Stimulated activated CD8-positive, alpha-beta memory T cell treated with anti-CD3 and anti-CD28 coated beads, Interleukin-15, amount 100 ng/mL, for 1 hour (primary cell): ENCODE data around the gene FBXL16.
"Not testable (repeated sequence)": the region's sequence is repeated elsewhere in the genome, so short reads cannot be mapped to it uniquely, and the experiment has no call there.

Source experiments
- DNase-seq: peaks from one replicate; pipeline ENCODE4 v3.0.0-alpha.2; 2020; ENCODE audit warnings: low read depth

FBXL16 gene

DNA sequence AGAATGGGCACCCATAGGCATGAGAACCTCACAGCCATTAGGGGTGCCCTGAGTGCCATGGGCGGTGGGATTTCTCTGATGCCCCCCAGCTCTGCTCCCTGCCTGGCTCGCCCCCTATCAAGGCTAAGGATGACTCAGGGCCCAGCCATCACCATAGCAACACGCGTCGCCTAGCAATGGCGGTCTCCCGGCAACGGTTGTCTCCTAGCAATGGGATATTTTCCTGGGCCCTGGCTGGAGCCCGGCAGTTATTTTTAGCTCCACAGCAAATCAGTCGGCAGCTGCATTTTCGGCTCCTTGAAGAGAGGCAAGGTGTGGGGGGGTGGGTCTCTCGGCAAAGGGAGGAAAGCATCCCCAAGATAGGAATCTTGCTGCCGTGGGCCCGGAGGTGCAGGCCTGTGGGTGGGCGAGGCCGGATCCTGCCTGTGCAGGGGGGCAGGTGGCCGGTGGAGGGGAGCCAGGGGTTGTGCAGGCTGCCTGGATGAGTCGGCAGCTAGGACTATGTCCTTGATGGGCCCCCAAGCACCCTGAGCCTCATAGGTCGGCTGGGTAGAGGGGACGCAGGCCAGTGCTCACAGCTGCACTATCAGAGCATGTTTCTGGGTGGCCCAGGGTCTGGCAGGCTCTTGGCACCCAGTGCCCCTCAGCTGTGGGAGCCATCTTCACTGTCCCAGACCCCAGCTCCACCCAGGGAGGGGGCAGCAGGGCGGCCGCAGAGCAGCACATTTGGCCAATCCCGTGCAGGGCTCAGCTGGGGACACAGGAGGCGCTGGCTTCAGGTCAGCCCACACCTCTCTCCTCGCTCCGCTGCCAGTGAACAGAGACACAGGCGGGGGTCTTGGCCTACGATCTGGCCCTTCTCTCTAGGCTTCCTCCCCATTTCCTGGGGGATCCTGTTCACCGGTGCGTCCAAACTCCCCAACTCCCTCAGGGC, 4.2 kb upstream of the FBXL16 start:
- DNase-seq: no peak

DNA sequence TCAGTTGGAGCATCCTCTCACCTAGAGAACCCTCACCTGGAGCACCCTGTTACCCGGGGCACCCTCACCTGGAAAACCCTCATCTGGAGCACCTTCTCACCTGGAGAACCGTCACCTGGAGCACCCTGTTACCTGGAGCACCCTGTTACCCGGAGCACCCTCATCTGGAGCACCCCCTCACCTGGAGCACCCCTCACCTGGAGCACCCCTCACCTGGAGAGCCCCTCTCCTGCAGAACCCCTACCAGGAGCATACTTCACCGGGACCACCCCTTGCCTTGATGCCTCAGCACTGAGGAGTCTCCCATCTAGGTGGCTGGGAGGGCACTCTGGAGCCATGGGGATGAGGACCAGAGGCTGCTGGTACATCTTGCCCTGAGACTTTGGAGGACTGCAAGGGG, 3.4 kb upstream of the FBXL16 start:
- no peak for DNase-seq

DNA sequence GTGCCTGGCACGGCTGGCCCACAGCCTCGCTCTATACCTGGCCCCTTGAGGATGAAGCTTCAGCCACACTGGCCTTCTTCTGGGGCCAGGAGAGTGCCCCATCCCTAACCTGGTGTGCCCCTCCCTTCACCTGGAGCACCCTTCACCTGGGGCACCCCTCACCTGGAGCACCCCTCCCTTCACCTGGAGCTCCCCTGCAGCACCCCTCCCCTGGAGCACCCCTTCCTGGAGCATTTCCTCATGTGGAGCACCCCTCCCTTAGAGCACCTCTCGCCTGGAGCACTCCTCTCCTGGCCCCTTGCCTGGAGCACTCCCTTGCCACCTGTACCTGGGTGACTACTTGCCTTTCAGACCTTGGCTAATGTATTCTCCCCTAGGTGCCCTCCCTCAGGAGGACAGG, 2.4 kb upstream of the FBXL16 start:
- DNase-seq: no peak

DNA sequence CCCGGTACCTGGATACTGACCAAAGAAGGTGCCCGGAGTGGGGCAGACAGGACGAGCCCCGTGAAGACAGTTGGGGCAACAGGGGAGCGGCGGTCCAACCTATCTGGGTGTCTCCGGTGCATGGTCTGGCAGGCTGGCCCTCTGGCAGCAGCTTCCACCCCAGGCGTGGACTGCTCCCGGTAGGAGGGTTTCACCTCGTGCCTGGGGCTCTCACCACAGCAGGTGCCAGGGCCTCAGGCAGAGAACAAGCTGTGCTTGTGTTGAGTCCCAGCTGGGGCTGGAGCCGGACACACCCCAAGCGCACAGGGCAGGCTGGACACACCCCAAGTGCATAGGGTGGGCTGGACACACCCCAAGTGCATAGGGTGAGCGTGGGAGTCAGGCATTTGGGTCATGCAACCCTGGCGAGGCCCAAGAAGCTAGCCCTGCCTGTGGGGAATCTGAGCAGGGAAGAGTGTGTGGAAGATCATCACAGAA, 1.5 kb upstream of the FBXL16 start:
- DNase-seq: no peak

DNA sequence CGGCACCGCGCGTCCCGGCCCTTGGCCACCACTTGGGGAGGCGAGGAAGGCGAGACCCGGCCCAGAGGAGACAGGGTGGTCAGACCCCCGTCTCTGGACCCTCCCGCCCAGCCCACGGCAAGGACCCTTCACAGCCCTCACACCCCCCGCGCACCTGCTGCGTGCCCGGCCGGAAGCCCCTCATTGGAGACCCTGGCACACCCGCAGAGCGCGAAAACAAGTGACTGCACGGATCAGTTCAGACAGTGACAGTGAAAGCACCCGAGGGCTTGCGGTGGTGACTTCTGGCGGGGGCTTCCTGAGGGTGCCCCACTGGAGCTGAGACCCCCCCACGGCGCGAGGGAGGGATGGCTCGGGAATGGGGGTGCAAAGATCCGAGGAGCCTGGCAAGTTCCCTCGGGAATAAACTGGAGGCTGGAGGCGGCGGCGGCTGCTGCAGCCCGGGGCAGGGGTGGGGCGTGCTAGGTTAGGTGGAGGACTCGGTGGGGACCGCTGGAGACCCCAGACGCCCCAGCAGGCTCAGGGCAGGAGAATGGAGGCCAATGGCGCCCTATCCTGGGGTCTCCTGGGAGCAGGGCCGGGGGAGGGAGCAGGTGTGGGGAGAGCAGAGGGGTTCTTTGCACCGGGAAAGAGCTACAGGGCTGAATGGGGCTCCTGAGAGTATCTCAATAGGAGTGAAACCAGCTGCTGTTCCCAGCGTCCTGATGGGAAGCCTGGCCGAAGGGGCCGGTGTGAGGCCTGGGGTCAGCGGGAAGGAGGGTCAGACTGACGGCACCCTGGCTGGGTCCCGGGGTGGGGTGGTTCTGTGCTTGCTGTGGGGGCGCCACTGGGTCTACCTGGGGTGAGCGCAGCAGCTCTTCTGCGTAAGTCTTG, 824 bp upstream of the FBXL16 start:
- DNase-seq: no peak

DNA sequence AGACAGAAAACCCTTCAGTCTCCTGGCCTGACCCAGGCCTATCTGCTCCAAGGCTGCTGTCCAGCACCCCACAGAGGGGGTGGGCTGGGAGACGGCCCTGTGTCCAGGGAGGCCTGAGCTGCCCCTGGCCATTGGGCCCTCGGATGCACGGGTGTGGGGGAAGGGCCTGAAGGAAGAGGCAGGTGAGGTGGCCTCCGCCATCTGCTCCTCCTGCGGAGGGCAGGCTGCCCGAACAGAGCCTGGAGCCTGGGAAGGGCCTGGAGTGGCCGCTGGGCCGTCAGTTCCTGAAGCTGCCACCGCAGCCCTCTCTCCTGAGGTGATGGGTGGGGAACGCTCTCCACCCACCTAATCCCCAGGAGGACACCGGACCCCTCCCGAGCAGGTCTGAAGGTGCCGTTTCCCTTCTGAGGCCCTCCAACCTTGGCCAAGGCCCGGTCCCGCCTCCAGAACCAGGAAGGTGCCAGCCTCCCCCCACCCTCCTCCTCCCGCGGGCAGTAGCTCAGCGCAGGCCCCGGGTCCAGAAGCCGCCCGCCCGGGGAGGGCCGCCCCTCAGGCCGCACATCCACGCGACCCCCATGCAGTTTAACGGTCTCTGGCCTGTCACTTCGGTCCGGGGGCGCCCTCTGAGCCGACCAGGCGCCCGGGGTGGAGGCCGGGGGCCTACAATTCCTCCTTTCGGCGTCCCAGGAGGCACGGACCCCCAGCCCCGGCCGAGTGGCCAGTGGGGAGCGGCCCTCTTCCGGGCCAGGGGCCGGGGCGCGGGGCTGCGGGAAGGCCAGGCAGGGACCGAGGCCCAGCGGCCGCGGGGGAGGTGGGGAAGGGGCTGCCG, 835 bp downstream of the FBXL16 start:
- DNase-seq: no peak

DNA sequence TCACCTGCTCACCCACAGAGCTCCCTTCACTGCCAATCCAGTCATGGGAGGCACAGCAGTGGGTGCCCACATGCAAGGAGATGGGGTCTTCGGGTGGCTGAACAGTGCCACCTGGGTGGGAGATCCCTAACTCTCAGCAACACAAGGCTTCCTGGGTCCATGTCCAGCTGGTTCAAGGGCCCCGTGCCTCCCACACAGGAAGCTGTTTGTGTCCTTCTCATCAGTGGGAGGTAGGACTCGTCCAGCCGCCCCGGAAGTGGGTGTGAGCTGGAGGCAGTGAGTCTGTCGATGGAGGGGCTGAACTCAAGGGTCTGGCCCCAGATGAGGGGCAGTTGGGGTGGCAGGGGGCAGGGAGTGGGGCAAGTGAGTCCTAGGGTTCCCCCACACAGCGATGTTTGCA, 1.6 kb downstream of the FBXL16 start:
- no peak for DNase-seq

DNA sequence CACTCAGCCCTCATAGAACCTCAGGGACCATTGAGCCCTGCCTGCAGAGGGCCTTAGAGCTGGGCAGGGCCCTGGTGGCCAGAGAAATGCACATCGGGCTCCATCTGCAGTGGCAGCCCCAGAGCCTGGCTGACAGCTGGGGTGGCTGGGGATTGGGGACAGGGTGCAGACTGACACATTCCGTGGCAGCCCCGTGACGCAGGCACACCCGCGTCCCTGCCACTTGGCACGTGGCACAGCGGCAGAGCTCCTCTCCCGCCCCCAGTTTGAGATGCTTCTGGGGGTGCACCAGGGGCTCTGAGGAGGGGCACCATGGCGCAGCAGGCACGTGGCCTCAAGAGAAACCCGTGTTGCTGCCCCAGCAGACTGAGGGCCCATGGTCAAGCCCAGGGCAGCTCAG, 2.2 kb downstream of the FBXL16 start:
- no peak for DNase-seq

DNA sequence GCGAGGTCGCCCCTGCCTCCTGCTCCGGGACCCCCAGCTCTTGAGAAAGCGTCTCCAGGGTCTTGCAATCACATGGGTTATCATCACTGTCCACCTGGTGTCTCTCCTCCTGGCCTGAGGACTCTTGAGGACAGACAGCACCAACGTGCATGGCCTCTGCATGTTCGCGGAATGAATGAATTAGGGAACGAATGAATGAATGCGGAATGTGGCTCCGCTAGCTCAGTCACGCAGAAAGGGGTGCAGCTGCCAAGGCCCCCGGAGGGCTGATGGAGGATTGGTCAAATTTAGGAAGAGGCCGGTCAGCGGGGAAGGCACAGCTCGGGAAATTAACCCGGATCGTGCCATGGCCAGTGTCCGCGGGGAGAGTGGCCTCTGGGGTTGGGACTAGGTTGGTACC, 3.3 kb downstream of the FBXL16 start:
- no peak for DNase-seq

DNA sequence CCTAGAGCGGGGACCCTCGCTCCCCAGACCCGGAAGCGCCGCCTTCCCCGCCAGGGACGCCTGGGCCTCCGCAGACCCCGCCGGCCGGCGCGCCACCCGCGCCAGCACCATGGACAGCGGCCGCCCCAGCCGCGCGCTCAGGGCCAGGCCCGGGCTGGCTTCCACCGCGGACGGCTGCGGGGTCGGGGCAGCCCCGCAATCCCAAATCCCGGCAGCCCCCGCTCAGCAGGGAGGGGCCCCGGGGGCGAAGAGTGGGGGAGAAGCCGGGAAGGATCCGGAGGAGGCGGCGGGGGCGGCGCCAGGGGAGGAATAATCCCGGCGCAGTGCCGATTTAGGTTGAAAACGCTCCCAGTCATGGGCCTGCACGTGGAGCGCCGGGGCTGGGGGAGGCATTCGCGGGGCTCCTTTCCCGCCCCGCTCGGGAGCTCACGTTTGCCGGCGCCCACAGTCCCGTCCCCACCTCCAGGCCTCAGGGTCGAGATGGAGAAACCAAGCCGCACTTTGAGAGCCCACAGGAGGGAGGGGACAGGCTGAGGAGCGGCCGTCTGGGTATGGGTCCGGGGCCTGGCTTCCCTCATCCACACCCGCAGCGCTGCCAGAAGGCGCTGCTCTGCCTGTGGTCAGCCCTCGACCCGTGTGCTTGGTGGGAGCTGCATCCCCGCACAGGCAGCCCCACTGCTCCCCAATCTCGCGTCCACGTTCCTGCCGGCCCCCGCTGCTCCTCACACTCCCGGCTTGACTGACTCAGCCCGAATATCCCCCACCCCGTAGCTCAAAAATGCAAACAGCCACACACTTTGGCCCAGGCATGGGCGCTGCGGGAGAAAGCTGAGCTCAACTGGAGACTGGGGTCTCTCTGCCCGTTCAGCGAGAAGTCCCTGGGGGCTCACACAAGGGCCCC, 4.7 kb downstream of the FBXL16 start:
- no peak for DNase-seq

DNA sequence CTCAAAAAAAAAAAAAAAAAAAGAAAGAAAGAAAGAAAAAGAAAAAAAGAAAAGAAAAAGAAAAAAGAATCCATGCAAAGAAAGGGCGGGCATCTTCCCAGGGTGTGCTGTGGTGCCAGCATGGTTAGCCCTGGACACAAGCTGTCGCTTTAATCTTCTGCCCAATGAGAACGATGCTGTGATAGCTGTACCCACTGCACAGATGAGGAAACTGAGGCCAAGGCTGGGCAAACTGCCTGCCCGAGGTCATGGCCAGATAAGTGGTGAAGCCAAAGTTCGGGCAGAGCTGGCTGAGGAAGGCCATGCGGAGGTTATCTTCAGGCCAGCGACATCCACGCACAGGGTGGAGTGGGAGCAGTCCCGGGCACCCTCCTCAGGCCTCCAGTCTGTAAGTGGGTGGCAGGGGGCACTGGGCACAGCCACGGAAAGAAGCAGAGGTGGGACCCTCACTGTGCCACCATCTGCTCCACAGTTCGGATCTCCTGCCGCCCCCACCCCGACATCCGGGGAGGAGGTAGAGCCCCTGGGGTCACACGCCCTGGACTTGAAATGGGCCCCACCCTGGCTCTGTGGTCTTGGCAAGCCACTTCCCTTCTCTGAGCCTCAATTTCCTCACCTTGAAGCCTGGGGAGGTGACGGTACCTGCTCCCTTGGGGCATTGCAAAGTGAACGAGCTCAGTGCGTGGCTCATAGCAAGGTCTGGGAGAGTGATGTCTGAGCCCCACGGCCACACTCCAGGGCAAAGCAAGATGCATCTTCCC, 6.5 kb downstream of the FBXL16 start:
- DNase-seq: no peak

DNA sequence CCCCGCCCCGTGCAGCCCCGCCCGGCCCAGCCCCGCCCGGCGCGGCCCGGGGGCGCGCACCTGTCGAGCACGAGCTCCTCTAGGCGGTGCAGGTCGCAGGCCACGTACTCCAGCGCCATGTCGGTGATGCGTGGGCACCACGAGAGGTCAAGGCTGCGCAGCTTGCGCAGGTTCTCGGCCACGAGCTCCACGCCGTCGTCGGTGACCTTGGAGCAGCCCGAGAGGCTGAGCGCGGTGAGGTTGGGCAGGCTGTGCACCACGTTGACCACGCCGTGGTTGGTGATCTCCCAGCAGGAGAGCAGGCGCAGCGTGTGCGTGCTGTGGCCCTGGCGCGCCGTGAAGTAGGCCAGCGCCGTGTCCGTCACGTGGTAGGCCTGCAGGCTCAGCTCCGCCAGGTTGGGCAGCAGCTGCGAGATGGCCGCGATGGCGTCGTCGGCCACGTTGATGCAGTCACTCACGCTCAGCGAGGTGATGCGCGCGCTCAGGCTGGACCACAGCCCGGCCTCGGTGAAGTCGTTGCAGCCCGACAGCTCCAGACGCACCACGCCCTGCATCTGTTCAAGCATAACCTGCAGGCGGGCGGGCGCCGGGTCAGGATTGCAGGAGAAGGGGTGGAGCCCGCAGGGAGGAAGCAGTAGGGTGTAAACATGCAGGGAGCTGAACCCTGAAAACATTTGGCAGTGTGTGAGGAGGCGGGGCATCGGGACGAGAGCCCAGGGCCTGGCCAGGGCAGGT, 10.1 kb downstream of the FBXL16 start:
- DNase-seq: no peak

DNA sequence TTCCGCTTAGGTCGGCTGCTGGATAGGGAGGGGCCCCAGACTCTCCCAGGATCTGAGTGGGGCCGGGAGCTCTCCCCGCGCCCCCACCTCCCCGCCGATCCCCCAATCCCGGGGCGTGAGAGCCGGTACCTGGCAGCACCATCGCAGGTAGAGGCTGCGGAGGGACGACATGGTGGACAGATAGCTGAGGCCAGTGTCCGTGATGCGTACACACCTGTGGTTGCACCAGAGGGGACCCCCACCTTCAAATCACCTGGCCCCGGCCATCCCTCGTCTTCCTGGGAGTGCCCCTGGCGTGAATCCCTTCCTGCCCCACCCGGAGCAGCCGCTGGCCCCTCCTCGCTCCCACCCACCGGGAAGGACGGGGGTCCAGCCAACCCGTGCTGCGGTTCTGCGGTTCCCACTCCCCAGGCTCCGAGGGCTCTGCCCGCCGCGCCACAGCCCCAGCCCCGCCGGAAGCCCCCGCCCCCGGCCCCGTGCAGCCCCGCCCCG, 10.7 kb downstream of the FBXL16 start:
- DNase-seq: no peak

DNA sequence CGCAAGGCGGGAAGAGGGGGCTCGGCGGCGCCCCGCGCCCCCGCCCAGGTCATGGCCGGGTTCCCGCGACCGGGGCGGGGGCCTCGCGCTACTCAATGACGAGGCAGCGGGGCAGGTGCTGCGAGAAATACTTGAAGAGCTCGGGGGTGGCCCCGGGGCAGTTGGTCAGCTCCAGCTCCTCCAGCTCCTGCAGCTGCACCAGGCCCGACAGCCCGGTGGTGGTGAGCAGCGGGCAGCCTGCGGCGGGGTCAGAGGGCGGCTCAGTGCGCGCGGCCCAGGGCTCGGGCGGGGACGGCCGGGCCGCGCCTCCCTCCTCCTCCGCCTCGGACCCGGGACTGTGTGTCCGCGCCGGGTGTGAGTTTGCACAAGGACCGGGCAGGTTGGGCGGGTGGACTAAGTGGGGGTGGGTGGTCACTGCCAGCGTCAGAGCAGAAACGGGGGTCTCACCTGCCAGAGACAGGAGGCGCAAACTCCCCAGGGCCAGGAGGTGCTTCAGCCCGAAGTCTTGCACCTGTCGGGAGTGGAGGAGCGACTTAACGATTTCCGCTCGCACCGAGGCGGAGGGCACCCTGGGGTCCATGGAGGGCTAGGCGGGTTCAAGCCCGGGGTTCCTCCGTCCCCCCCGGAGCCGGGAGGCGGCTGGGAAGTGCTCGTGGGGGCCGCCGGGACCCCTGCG, 11.3 kb downstream of the FBXL16 start:
- no peak for DNase-seq

DNA sequence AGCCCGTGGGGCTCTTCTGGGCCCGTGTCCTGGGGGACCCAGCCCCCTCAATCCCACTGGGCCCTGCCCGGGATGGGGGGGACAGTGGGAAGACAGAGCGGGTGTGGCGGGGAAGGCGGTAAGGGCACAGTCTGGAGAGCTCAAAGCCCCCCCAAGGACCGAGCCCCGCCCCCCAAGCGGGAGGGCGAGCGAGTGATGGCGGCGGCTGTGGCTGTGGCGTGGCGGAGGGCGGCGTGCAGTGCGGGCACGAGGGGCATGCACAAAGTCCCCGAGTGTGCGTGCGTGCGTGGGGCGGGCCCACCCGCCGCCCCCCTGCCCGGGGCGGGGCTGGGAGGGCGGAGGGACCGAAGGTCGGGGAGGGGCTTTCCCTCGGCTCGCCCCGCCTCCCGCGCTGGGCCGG, 11.8 kb downstream of the FBXL16 start:
- no peak for DNase-seq

DNA sequence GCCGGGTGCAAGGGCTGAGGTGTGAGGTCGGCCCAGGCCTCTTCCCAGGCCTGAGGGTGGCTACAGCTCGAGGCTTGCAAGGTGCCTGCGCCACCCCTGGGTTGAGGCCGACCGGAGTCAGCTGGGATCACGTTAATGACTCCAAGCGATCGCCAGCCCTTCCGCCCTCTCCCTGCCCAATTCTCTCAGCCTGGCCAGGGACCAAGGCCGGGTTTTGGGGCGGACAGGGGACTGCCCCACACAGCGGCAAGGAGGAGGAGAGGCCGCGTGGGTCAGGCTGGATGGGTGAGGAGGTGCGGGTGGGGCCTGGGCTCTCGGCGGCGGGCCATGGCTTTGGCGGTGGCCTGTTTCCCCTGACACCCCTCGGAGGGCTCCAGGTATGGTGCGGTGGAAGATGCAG, 12.2 kb downstream of the FBXL16 start:
- DNase-seq: no peak

DNA sequence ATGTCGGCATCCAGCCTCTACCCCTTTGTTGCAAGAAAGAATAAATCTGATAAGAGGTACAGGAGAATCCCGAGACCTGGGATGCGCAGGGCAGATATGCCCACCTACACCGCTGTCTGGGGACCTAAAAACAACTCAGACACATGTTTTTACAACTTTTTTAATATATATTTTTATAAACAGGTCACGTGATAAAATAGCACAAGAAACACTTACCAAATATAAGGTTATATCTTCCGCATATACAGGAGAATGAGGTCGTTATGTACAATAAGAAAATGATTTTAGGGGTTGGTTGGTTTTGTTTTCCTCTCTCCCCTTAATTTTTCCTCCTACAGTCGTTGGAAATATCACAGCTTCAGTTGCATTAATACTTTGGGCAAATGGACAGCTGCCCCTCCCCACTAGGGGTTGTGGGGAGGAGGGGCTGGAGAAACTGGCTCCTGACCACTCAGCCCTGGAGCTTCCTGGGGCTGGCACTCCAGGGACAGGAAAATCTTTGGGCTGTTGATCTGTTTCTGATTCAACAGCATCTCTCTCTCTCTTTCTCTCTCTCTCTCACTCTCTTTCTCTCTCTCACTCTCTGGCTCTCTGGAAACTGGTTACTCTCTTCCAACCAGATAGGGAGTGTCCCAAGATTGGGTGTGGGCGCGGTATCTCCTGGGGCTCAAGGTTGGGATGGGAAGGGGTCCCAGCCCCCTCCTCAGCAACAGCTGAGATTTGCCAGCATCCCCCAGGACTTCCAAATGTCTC, 13.1 kb downstream of the FBXL16 start:
- no peak for DNase-seq

DNA sequence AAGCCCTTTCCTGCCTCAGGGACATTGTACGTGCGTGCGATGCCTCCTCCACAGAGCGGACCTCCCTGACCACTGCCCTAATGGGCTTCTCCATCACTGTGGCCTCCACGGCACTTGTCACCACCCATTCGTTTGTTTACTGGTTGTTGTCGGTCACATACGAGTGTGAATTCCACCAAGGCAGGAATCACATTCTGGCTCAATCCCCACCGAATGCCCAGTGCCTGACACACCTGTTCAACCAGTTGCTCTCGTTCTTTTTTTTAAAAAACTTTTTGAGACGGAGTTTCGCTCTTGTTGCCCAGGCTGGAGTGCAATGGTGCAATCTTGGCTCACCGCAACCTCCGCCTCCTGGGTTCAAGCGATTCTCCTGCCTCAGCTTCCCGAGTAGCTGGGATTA, 14.4 kb downstream of the FBXL16 start:
- DNase-seq: not testable (repeated sequence)
